Activated CD8-positive, alpha-beta memory T cell treated with anti-CD3 and anti-CD28 coated beads, Interleukin-2, amount 50 U/mL, for 24 hours (primary cell): Measurements from ENCODE around the gene SWI5.

ENCODE experiments used
- DNase-seq: peaks from one replicate; pipeline ENCODE4 v3.0.0-alpha.2; 2020; ENCODE audit errors: extremely low read depth

Gene SWI5

DNA sequence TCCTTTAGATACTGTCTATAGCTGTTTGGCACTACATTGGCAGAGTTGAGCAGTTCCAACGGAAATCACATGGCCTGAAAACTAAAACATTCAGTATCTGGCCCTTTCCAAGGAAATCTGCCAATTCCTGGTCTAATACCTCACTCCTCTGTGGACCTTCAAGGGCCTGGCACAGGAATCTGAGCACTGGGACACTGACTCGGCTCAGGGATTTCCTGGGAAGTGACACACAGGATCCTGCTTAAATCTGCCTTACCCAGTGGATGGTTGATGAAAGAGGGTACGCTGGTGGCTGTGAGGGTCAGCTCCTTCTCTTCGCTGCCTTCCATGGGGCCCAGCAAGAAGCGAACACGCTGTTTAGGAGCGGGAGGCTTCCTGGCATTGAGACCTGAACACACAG is 45.3 kb downstream of the SWI5 start:
- no peak for DNase-seq

DNA sequence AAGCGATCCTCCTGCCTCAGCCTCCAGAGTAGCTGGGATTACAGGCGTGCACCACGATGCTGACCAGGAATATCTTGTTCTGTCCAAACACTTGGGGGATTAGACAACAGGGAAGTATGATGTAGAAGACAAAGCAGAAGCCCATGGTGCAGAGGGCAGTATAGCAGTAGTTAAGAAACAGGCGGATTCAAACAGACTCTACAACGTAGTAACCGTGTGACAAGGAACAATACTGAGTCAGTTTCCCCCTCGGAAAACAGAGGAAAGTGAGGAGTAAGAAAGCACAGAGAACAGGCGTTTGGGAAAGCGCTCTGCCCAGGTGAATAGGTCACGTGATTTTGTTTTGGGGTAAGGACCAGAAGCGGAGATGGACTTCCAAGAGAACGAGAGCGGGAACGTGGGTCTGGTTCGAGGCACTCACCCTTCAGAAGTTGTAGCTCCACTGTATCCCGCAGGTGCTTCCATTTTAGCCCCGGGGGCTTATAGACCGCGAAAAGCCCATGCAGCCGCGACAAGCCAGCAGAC is 45.9 kb downstream of the SWI5 start:
- no peak for DNase-seq

DNA sequence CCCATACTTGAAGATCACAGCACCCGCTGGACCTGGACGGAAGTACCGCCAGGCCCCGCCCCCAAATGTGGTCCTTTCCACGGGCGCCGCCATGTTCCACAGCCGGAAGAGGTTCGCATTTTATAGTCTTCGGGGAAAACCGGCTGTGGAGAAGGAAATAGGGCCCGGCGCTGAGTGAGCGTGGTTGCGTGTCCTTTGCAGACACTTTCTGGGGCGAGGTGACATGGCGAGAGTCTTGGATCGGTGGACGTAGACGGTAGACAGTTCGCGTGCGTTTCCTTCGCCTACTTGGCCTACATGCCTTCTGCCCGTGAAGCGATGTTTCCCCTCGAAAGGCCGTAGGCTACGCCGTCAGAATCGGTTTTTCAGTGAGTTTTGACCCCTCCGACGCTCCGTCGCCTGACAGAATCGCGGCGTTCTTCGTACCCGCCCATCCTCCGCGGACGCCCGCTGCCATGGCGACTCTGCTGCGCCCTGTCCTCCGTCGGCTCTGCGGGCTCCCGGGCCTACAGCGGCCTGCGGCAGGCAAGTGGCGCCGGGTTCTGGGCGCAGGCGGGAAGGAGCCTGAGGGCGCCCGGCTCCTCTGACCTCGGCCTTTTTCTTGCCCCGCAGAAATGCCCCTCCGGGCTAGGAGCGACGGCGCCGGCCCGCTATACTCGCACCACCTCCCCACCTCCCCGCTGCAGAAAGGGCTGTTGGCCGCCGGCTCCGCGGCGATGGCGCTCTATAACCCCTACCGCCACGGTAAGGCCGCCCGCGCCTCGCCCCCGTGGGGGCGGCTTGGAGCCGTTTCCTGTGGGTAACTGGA is 46.5 kb downstream of the SWI5 start, which contains the start of the genes COQ4 and TRUB2:
TSS of gene COQ4 (plus strand) at position 436 of the 808 bp plus-strand sequence. CDS start at position 456, 20 bp downstream.
TSS of gene TRUB2 (minus strand) at position 44 of the 808 bp plus-strand sequence. CDS start at position 5, 39 bp downstream.
- DNase-seq, result peak; percentile 82

DNA sequence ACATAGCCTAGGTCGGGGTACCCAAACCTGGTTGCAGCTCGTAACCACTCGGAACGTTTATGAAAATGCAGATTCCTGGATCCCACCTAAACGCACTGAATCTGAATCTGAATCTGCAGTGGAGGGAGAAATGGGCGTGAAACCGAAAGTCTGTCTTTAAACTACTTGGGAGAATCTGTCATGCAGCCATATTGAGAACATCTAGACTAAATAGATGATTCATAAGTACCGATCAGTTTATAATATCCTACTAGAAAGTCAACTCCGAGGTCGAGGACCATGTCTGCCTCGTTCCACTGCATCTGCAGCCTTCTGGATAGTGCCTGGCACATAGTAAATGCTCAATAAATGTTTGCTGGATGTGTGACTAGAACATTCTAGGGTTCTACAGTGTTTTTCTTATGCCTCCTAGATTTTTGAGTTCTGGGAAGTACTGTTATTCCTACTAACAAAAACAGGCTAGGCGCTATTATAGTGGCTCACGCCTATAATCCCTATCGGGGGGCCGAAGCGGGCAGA is 47.2 kb downstream of the SWI5 start:
- no peak for DNase-seq

DNA sequence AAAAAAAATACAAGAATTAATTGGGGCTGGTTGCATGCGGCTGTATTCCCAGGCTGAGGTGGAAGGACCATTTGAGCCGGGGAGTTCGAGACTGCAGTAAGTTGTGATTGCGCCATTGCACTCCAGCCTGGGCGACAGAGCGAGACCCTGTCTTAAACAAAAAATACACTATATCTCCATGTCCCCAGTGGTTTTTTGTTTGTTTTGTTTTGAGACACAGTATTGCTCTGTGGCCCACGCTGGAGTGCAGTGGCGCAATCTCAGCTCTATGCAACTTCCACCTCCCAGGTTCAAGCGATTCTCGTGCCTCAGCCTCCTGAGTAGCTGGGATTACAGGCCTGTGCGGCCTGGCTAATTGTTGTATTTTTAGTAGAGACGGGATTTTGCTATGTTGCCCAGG is 47.7 kb downstream of the SWI5 start:
- no peak for DNase-seq

DNA sequence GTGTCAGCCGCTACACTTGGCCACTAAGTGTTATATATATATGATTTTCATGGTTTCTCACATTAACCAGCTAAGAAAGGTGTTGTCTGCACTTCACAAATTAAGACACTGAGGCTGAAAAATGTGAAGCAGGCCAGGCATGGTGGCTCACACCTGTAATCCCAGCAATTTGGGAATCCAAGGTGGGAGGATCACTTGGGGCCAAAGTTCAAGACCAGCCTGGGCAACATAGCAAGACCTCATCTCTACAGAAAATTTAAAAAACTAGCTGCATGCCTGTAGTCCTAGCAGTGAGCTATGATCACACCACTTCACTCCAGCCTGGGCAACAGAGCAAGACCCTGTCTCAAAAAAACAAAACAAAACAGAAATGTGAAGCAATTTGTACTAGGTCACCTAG is 48.3 kb downstream of the SWI5 start:
- DNase-seq, result no peak

DNA sequence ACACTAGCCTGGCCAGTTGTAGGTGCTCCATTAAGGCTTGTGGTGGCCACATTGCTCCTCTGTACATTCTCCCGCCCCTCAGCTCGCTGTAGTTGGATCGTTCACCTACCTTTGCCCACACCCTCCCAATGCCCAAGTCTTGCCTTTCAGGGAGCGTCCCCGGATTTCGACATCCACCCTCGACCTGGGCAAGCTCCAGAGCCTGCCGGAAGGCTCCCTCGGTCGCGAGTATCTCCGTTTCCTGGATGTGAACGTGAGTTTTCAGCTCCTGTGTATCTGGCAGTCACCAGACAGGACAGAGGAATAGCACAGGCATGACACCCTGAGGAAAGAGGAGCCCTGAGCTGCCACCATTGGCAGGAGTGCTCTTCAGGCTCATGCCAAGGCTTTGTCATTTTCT is 49.6 kb downstream of the SWI5 start:
- no peak for DNase-seq

DNA sequence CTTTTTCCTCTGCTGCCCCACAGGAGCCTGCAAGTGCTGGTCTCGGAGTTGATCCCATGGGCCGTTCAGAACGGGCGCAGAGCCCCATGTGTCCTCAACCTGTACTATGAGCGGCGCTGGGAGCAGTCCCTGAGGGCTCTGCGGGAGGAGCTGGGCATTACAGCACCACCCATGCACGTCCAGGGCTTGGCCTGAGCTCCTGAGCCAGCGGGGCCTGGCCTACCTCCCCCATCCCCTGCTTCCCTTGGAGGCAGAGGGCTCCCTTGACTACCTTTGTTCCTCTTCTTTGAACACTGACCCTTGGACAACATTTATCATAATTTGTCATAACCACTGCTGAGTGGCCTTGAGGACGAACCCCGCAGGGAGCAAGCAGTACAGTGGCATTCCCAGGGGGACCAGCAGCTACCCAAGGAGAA is 57.4 kb downstream of the SWI5 start:
- no peak for DNase-seq

DNA sequence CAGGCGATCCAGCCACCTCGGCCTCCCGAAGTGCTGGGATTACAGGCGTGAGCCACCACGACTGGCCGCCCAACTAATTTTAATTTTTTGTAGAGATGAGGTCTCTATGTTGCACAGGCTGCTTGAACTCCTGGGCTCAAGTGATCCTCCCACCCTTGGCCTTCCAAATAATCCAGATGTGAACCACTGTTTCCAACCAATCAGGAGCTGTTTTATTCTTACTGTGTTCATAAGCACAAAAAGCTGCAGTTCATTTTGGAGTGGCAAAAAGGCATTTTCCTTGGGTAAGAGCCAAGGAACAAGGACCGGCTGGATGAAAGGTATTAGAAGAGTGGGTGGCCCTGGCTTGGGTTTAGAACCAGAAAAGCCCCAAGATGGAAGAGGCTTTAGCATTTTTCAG is 59.1 kb downstream of the SWI5 start:
- DNase-seq, result no peak

DNA sequence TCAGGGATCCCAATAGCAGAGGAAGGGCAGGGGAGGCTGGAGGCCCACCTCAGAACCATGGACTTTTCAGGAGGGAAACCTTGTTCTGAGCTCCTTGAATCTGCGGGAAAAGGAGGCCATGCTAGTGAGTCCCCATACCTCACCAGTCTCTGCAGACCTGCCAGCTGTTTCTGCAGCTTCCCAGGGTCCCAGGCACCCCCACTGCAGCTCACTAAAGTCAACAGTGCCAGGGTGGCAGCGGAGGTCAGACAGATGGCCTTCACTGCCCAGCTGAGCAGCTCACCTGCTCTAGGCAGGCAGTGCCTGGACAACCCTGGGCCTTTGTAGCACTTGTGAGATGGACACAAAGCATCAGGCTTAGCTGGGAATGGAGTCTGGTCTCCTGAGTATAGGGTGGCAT is 59.8 kb downstream of the SWI5 start:
- DNase-seq, result no peak

DNA sequence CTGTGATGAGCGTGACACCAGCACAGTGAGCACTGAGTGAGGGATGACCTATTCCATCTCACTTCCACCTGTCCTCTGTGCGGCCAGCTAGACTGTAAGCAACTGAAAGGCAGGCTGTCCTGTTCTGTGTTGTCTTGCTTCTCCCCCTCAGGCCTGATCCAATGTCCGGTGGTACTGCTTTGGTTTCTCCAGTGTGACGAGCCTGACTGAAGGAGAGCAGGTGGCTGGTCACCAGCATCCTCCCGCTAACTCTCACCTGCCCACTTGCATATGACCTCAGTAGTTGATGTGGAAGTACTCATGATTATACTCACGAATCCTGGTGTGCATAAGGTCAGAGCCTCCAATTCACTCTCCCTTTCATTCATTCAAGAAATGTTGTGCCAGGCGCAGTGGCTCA is 61.9 kb downstream of the SWI5 start:
- DNase-seq, result no peak
